HG03521 (cell line): Measurements from ENCODE around the gene CDKN2A.
A peak's percentile ranks its signal among the peaks of the same experiment; 100 is the strongest.
"Not testable (repeated sequence)": the region's sequence is repeated elsewhere in the genome, so short reads cannot be mapped to it uniquely, and the experiment has no call there.

Experiments
- ATAC-seq: cut with Tn5 transposase; IDR thresholded peaks from one replicate; pipeline ENCODE4 v1.9.1; 2021; ENCODE audit warnings: mild to moderate bottlenecking, moderate library complexity; ENCODE audit not compliant: unreplicated experiment

CDKN2A gene

GRCh38 chr9:21982861-21983560 lies 11.2 kb downstream of the CDKN2A start:
- ATAC-seq = no peak

DNA sequence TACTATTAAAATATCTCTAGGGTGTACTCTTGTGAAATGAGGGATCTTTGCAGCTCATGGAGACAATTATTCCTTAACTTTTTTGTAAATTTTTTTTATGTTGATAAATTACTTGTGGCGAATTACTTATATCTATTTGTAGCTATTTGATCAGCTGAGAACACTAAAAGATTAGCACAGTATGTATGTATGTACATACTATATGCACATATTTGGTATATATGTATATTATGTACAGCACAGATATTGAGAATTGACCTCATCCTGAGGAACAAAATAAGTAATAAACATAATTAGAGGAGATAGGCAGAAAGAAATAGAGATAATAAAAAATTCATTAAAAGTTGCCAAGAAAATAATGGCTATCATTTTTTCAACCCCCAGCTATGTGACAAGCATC lies 11.8 kb downstream of the CDKN2A start:
- no peak for ATAC-seq

- ATAC-seq = no peak
Measured at GRCh38 chr9:21976334-21976875, 17.8 kb downstream of the CDKN2A start.

DNA sequence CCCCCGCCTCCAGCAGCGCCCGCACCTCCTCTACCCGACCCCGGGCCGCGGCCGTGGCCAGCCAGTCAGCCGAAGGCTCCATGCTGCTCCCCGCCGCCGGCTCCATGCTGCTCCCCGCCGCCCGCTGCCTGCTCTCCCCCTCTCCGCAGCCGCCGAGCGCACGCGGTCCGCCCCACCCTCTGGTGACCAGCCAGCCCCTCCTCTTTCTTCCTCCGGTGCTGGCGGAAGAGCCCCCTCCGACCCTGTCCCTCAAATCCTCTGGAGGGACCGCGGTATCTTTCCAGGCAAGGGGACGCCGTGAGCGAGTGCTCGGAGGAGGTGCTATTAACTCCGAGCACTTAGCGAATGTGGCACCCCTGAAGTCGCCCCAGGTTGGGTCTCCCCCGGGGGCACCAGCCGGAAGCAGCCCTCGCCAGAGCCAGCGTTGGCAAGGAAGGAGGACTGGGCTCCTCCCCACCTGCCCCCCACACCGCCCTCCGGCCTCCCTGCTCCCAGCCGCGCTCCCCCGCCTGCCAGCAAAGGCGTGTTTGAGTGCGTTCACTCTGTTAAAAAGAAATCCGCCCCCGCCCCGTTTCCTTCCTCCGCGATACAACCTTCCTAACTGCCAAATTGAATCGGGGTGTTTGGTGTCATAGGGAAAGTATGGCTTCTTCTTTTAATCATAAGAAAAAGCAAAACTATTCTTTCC lies 19.3 kb downstream of the CDKN2A start:
- ATAC-seq = peak; percentile 63

DNA sequence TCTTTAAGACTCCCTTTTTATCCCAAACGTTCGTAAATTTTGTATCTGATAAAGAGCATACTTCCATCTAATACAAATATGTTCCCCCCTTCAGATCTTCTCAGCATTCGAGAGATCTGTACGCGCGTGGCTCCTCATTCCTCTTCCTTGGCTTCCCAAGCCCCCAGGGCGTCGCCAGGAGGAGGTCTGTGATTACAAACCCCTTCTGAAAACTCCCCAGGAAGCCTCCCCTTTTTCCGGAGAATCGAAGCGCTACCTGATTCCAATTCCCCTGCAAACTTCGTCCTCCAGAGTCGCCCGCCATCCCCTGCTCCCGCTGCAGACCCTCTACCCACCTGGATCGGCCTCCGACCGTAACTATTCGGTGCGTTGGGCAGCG lies 19.9 kb downstream of the CDKN2A start:
- no peak for ATAC-seq

DNA sequence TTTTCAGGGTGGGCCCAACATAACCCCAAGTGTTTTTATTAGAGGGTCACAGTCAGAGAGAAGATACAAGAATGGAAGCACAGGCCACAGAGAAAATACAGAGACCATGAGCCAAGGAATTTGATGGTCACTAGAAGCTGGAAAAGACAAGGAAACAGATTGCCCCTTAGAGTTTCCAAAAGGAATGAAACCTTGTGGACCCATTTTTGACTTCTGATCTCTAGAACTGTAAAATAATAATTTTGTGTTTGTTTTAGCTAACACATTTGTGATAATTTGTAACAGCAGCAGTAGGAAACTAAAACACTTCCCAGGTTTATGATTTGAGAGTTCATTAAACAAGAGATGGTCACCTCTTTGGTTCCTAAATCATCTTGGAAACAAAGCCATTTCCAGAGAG lies 21.8 kb downstream of the CDKN2A start:
- ATAC-seq = no peak

GRCh38 chr9:21970800-21971640 lies 23.2 kb downstream of the CDKN2A start:
- ATAC-seq = no peak

- ATAC-seq = no peak
Measured at GRCh38 chr9:21969951-21970799, 24.0 kb downstream of the CDKN2A start.

DNA sequence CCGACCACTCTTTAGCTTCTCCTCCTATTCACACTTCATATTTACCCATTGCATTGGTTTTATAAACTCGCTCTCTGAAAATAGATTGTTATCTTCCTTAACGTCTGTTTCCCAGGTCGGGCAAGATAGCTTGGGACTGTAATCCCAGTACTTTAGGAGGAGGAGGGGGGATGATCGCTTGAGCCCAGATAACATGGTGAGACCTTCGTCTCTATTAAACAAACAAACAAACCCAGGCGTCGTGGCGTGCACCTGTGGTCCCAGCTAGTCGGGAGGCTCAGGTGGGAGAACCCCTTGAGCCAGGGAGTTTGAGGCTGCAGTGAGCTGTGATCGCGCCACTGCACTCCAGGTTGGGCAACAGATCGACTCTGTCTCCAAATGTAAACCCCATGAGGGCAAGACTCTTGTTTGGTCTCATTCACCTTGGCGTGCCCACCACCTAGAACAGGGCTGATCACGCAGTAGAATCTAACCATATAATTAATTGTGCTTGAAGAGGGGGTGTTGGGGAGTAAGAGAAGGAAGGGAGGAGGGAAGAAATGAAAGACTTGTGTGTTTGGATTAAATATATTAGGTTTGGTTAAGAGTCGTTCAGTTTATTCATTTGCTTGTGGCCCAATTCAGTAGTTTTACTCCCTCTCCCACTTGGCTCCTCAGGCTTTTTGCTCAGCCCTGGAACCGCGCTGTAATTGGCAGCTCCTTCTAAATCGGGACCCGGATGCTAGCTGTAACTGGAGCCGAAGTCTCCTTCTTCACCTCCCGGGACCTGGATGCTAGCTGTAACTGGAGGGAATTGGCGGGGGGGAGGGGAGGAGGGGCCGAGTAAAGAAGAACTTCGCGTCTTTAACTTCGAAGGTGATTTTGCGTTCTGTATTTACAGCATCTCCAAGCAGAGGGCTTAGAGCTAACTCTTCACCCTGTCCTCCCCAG lies 24.9 kb downstream of the CDKN2A start:
- ATAC-seq = no peak

DNA sequence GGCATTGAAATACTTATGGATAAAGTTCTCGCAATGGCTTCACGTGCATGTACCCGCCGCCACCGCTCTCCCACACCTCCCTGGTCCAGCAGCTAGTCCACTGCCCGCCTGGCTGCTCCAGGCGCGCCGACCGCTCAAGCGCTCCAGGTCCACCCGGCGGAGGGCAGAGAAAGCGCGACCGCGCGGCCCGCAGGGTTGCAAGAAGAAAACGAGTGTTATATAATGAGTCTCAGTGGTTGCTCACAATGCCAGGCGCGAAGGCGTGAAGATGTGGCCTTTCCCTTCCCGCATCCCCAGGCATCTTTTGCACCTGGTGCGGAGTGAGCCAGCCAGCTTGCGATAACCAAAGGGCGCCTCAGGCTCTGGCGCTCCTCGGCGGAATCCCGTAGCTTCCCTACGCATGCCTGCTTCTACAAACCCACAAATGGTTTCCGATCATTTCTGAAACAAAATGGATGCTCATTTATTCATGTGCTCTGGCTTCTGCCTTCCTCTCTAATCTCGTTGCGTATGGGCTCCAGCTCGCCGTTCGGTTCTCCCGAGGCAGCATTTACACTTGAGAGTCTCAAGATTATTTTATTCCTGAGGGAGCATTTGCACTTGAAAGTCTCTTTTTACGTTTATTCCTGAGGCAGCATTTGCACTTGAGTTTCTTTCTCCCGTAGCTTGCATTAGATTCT lies 25.7 kb downstream of the CDKN2A start:
- no peak for ATAC-seq

- no peak for ATAC-seq
Measured at GRCh38 chr9:21967702-21968101, 26.5 kb downstream of the CDKN2A start.

GRCh38 chr9:21967169-21967568 lies 27.0 kb downstream of the CDKN2A start:
- no peak for ATAC-seq

DNA sequence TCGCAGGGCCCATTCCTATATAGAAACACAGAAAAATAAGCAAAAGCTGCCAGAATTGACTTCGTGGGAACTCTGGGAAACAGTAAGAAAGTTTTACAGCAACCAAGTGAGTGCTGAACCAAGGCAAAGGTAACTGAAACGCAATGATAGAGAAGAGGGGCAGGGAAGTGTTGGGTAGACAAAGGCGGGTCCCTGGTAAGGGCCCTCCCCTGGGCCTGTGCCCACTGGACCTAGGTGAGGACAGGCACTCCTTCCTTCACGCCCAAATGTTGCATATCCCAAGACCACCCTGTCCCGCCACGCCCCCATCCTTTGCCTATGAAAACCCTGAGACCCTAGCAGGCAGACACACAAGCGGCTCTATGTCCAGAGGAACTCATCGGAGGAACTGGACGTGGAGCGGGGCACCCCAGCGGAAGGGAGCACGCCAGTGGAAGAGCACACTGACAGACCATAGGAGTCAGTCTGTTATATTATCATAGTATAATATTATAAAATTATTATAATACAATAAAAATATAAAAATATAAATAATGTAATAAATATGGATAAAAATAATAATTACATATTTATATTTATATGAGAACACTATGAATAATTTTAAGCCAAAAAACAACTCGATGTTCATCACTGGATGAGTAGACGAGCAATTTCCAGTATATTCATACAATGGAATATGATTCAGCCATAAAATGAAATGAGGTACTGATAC lies 27.9 kb downstream of the CDKN2A start:
- no peak for ATAC-seq

DNA sequence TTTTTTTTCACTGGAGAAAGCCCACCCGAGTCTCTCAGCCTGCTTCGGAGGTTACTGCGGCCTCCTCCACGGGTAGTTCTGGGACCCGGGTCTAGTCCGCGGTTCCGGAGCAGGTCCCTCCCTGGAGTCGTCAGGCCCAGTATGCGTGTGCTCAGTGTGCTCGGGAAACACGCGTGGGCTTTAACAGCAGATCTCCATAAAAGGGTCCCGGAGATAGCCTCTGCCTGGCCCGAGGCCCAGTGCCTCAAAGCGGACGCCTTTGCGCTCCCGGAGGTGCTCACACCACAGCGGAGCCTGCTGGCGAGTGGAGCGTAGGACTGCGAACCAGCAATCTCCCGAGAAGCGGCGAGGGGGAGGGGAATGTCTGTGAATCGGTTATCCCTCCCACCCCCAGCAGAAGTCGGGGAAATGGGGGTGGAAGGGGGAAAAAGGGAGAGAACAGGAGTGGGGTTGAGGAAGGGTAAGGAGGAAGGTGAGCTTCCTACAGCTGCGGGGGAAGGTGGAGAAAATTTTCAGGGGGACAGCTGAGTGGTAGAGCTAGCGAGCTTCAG lies 28.7 kb downstream of the CDKN2A start:
- peak; percentile 86 for ATAC-seq

DNA sequence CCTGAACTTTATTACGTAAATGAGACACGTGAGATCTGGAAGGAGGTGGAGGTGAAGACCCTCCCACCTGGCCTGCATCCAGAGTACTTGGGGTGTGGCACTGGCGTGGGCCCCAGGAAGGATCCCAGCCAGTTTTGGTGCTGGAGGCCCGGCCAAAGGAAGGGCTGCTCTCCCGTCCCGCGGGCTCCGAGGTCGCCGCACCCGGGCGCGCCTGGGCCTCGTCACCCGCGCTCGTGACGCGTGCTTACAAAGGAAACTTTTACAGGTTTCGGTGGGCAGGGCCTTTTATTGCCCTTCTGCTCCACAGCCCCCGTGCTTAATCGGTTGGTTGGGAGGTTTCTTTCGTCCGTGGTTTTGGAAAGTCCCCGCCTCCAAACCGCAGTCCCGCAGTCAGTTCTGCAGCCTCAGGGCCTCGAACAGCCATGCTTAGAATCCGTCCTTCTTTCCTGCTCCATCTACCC lies 29.2 kb downstream of the CDKN2A start:
- ATAC-seq = peak; percentile 61

GRCh38 chr9:21961569-21961968 lies 32.6 kb downstream of the CDKN2A start:
- ATAC-seq = no peak

- not testable (repeated sequence) for ATAC-seq
Measured at GRCh38 chr9:21959268-21959667, 34.9 kb downstream of the CDKN2A start.

GRCh38 chr9:21958833-21959232 lies 35.4 kb downstream of the CDKN2A start:
- ATAC-seq = no peak
